Islet precursor cell (in vitro differentiated cells): Measurements from ENCODE around the gene LAMA2.
"Not testable (repeated sequence)": the region's sequence is repeated elsewhere in the genome, so short reads cannot be mapped to it uniquely, and the experiment has no call there.

Experiments used
- DNase-seq: peaks from one replicate; pipeline ENCODE4 v3.0.0-alpha.2; 2018

LAMA2 gene

DNA sequence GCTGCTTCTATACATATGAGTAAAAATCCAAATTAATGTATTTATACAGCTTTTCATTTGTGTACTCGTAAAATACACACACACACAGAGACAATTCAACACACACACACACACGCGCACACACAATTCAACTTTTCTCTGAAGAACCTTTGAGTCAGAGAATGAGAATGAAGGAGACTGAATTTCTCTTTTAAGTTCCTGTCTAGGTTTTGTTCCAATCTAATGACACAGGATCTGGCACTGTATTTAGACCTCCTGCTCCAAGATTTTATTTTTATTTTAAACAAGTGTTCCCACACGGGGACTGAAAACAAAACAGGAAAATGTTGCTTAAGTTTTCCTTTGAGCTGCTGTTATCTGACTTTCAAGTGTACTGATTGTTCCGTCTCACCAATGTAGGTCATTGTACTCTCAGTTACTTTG lies 250.8 kb downstream of the LAMA2 start:
- DNase-seq: no peak

DNA sequence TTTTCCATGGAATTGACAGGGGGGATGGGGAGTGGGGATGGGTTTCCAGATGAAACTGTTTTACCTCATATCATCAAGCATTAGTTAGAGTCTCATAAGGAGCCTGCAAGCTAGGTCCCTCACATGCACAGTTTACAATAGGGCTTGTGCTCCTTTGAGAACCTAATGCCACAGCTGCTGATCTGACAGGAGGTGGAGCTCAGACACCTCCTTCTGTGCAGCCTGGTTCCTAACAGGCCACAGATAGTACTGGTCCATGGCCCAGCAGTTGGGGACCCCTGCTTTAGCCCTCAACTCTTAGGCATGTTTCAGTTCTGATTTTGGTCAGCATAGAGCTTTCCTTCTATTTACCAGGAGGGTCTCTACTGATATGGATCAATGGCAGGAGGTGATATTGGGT lies 251.6 kb downstream of the LAMA2 start:
- no peak for DNase-seq

DNA sequence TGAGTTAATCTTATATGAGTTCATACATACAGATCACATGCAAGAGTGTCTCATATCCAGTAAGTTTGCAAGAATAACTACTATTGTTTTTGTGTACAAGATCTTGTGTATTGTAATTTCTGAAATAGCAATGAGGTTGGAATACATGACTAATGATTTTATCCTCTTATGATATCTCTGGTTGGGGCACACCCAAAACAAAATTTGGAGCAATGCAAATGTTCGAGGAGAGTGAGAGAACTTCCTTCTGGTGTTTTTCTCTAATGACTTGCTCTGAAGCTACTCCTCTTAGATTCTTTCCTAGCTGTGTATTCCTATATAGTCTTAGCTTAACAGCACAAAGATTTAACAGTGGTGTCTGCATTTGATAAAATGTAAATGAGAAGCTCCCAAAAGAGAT lies 252.5 kb downstream of the LAMA2 start:
- no peak for DNase-seq

DNA sequence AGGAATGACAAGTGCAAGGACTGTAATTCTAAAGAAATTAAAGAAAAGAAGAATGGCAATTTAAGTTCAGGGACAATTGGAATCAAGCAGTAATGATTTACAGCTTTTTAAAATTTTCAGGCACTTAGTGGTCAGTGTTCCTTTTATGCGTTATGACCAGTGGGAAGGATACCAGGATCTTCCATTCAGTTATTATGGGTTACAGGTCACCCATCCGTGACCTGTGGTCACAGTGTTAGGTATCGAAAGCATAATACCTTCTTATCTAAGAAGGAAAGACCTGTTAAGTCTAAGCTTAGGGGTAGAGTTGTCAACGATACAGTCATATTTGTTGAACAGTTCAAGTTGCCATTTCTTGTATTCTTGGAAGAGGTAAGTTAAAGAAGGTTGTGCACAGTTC lies 253.8 kb downstream of the LAMA2 start:
- DNase-seq: no peak

DNA sequence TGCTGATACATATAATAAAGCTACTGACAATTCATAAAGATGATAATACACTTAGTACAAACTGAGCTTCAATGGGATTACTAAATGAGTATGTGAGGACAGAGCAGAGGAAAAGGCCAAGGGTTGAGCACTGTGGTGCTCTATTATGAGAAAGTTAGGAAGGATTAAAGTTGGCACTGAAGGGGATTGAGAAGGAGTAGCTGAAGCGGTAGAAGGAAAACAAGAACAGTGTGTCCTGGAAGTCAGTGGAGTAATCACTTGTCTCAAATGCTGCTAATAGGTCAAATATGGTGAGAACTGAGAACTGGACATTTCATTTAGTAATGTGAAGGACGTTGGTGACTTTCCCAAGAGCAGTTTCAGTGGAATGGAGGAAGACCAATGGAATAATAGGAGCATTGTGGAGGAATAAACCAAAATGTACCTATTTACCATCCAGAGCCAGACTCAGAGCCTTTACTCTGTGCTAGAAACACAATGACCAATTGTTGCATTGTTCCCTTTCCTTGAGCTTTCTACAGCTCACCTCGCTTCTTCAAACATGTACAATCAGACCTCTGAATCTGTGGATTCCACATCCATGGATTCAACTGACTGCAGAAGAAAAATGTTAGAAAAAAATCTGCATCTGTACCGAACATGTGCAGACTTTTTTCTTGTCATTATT lies 255.9 kb downstream of the LAMA2 start:
- DNase-seq: no peak

DNA sequence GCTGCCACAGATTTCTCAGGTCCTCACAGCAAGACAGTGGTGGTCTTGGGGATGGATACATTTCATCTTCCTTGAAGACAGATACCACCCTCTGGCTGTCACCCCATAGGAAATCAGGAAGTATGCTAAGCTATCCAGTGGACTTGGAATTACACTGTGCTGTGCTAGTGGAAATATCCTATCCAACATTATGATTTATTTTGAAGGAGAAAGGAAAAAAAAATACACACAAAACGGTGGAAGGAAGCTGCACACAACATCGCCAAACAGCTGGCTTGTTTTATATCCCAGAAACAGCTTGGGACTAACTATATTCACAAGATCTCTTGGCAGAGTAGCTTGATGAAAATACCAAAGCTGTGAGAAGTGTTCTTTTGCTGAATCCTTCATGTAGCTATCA lies 257.6 kb downstream of the LAMA2 start:
- no peak for DNase-seq

DNA sequence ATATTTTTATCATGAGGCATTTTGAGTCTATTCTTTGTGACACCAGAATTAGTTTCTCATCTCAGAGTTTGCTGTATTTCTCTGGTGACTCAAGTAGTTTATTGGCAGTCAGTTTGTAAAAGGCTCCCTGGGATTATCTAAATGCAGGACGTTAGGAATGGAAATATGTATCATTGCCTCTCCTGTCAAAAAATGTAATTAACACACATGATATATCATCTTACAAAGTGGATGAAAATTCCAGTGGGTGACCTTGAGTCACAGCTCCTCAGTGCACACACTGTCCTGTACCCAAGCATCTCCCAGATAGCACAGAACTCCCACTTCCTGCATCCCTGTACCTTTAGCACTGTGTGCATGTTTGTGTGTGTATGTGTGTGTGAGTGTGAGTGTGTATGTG lies 258.6 kb downstream of the LAMA2 start:
- DNase-seq: no peak

DNA sequence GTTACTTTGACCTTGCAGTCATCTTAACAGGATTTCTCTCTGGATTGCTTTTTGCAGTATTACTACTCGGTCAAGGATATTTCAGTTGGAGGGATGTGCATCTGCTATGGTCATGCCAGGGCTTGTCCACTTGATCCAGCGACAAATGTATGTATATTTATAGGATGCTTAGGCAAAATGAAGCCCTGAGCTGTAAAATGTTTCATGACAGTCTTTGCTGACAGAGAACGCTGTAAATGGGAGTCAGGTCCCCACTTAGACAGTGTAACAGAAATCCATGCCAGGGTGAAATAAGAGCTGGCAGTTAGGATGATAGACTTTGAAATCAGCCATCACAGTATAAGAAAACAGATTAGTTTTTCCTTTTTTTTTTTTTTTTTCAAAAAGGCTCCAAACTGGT lies 264.0 kb downstream of the LAMA2 start:
- DNase-seq: no peak

DNA sequence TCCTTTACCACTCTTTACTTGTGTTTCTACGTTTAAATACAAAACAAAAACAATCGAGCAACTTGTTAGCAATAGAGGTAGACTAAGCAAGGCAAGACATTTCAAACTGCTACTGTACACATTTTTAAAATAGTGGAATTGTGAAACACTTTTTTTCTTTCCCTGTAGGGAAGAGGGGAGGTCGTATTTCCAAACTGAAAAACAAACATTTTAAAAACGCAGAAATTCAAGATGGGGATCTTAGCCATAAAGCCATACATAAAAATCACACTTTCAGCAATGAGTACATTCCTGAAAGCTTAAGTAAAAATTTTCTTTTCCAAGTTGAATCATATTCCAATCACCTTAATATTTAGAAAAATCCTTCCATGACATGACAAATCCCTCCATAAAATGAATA lies 267.6 kb downstream of the LAMA2 start:
- DNase-seq: no peak

DNA sequence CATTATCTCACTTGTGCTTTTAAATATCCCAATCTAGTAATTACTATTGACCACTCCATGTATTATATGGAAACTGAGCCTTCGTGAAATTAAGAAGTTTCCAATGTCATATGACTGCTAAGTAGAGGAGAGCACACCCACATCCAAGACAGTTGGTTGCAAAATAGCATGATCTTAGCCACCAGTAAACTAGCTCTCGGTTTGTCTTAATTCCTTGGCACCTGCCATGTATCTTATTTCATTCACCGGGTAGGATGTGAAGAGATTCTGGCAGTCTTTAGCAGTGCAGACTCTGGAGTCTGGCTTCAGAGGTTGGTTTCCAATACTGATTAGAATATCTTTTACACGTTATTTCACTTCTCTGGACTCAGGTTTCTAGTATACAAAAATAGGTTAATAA lies 270.3 kb downstream of the LAMA2 start:
- DNase-seq: no peak

DNA sequence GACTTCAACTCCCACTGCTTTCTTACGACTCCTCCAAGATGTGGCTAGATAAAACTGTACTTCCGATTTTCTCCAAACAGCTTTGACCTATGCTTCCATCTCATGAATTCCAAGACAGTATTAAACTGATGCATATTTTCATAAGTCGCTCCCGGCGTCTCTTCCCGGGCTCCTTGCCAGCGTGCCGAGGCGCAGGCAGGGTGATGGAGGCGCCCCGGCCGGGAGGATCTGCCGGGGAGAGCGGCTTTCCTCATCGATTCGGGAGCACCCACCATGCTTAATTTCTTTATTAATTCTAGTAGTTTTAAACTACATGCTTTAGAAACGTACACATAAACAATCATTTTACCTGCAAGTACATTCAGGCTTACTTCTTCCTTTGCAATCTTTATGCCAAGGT lies 276.3 kb downstream of the LAMA2 start:
- DNase-seq: not testable (repeated sequence)

DNA sequence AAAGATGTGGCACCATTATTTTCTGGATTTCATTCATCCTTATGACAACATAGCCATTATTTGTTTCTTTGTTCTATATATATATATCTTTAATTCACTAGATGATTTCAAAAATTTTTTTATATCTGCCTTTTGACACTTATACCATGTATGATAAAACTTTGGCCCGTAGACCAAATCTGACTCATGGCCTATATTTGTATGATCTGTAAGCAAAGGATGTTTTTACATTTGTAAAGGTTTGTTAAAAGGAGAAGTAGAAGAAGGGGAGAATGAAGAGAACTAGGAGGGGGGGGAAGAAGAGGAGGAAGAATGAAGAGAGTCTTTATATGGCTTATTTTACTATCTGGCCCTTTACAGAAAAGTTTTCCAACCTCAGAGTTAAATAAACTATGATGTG lies 279.7 kb downstream of the LAMA2 start:
- DNase-seq: no peak

DNA sequence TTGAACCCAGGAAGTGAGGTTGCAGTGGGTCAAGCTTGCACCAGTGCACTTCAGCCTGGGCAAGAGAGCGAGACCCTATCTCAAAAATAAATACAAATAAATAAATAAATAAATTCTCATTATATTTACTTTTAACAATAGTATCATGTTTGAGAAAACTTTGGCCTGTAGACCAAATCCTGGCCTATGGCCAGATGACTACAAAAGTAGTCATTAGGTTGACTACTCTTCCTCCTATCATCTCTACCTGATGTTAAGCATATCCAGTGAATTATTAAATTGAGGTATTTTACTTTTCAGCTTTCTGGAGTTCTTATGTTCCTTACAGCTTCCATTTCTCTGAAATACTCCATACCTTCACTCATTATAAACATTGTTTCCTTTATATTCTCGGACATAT lies 280.6 kb downstream of the LAMA2 start:
- DNase-seq: no peak

DNA sequence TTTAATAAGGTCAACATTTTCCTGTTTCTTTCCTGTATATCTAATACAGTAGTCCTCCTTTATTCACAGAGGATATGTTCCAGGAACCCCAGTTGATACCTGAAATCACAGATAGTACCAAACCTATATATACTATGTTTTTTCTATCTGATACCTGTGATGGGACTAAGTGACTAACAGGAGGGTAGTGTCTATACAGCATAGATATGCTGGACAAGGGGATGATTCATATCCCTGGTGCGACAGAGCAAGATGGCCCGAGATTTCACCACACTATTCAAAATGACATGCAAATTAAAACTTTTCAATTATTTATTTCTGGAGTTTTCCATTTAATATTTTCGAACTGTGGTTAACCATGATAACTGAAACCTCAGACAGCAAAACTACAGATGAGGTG lies 281.1 kb downstream of the LAMA2 start:
- DNase-seq: no peak

DNA sequence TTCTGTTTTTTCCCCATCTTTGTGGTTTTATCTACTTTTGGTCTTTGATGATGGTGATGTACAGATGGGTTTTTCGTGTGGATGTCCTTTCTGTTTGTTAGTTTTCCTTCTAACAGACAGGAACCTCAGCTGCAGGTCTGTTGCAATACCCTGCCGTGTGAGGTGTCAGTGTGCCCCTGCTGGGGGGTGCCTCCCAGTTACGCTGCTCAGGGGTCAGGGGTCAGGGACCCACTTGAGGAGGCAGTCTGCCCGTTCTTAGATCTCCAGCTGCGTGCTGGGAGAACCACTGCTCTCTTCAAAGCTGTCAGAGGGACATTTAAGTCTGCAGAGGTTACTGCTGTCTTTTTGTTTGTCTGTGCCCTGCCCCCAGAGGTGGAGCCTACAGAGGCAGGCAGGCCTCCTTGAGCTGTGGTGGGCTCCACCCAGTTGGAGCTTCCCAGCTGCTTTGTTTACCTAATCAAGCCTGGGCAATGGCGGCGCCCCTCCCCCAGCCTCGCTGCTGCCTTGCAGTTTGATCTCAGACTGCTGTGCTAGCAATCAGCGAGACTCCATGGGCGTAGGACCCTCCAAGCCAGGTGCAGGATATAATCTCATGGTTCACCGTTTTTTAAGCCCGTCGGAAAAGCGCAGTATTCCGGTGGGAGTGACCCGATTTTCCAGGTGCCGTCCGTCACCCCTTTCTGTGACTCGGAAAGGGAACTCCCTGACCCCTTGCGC lies 289.5 kb downstream of the LAMA2 start:
- peak; percentile 63 for DNase-seq

DNA sequence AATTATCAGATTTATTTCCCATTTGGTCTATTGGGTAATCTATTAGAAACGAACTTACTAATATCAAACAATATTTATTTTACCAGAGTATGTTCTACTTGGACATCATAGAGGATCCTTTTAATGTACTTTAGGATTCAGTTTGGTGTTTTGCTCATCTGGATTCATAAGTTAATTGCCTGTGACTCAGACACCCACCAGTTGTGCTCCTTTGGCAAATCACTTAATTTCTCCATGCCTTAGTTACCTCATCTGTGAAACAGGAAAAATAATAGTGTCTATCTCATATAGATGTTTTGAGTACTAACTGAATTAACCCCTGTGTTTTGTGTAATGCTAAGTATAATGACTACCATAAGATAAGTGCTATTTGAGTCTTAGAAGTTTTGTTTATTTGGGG lies 292.1 kb downstream of the LAMA2 start:
- no peak for DNase-seq

DNA sequence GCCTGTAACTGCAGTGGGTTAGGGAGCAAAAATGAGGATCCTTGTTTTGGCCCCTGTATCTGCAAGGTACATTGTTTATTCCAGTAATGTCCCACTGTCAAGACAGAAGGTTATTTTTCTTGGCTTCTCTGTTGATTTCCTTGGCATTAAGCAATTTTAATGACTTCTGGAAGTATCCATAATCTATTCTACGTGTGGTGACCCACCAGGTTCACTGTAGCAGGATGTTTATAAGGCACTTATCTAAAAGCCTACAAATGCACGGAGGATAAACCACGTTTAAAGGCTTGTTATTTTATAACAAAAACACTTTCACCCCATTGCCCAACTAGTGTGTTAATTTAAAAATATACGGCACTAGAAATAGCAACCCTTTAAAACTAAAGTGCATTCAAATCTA lies 294.9 kb downstream of the LAMA2 start:
- no peak for DNase-seq

DNA sequence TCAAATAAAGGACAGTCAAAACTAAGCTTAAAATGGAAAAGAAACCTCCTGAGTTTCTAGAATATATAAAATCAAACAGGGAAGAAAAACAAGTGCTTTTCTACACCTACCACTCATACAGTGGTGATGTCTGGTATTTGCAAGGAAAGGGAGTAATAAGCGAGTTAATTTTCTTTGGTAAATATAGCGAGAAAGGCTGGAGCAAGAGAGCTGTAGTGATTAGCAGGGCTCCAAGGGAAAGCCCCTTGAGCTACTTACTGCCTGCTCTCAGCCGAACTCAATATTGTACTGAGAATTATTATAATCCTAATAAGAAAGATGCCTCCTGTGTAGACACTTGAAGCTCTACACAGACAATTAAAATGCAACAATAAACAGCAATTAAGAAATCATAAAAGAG lies 296.3 kb downstream of the LAMA2 start:
- DNase-seq: no peak

DNA sequence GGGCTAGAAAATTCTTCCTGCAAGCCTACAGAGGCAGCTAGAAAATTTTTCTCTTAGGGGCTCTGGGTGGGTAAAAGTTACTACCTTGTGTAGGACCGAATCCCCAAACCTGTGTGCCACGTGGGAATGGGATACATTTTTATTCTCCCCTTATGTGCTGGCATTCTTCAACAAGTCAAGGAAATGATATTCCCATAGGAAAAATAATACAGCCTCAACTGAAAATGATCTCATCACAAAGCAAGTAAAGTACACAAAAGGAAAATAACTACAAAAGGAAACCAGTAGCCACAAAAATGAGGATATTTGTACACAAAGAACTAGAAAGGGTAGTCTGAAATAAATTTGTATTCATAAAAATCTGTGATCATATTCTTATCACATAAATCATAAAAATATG lies 298.1 kb downstream of the LAMA2 start:
- no peak for DNase-seq

DNA sequence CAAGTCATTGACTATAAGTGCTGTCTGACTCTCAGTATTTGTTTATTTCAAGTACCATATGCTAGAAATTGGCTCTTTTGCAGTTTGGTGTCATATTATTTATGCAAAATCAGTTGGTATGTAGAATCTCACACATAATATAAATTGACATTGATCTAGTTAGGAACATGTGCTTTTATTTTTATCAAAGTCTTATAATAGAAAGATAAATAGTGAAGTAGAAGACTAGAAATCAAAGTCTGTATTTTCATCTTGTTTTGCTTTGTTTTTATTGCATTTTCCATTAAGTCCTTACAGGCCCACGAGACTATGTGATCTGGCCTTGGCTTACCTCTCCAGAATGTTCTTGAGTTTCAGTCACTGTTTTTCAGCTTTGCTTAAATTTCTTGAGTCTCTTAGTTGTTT lies 300.3 kb downstream of the LAMA2 start:
- no peak for DNase-seq

DNA sequence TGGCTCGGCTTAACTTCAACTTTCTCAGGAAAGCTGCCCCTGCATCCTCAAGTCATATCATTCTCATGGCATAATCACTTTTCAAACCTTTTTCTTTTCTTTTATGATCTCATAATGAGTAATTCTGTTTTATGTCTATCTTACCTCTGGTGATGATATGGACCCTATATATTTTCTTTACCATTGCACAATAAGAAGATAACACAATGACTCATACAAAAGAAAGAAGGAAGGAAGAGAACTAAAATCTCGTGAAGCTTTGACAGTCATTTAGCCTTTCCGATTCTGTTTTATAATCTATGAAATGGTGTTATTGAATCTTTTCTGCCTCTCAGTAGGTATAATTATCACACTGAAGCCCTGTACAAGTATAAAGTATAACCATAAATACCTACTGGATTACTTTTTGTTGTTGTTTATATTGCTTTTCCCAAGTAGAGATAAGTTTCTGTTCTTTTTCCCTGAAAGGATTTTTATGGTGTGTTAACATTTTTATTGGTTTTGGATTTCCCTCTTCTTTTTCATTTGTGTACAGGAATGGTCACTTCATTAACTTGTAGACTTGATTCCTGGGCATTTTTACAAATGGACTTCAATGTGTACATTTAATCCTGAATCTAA lies 300.9 kb downstream of the LAMA2 start:
- no peak for DNase-seq

DNA sequence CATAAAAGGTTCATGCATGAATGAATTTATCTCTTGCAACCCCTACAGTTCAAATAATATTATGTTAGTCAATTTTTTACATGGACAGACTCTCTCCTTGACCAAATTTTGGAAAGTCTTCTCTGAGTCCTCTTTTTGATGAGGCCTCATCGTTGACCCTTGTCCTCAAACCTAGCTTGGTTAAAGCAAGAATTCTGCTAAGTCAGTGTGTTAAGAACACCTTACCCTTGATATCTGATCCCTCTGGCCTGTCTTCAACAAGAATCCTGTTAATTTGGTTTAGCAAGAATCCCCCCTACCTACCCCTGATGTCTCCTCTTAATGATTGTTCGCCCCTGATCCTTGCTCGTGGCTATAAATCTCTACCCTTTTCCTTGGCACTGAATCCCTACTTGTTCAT lies 301.4 kb downstream of the LAMA2 start:
- DNase-seq: no peak

DNA sequence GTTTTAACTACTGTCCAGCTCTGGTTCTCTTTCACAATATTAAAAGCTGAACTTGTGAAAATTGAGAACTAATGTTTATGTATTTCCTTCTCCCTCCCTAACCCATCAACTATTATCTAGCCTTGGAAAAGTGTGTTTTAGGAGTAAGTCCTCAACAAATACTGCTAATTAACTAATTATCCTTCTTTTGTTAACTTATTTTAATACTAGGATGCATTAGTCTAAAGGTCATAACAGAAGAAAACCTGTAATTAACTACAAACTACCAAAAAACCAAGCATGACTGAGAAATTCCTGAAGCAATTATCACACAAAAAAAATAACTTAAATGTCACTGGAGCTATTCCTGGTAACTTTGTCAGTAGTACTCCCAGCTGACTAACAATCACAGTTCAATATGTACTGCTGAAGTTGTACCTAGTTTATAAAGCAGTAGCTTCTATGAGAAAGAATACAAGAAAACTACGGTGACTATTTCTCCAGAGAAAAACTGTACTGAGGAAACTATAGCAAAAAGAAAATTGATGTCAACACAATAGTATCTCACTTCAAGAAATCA lies 301.9 kb downstream of the LAMA2 start:
- no peak for DNase-seq

DNA sequence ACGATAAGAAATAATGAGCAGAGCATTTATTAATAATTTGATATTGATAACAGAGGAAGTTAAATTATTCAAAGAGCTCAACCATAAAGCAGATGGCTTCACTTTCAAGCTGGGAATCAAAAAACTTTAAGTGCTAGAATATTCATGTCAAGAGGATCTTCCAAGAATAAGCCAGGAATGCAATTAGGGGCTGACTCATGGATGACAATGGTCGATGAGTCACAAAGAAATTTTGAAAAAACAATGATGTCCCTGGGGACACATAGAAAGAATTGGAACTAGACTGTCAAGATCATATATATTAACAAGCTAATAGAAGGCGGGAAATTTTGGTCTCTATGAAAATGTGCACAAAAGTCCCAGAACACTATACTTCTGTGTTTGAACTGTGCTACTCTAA lies 304.1 kb downstream of the LAMA2 start:
- DNase-seq: peak; percentile 58
